Gastrocnemius medialis (tissue), 4 donors: ENCODE measurements around the gene ANKRD63.

Source experiments
- CTCF ChIP-seq, 5 experiments: fragments of 450-650 bp in 3 of 5; fragments of 200-600 bp in 2 of 5; sonication (generic) in 2 of 5; IDR thresholded peaks in 4 of 5; conservative IDR thresholded peaks in 1 of 5; 1 replicate in 4 of 5; 2 replicates in 1 of 5; pipeline ENCODE4 v1.5.1; 2016 to 2019; ENCODE audit warnings: antibody characterized with exemption in 5 of 5, mild to moderate bottlenecking in 3 of 5, moderate library complexity in 3 of 5
- POLR2A ChIP-seq, 2 donors: fragments of 450-650 bp; IDR thresholded peaks; one replicate each; pipeline ENCODE4 v1.6.1; 2017; ENCODE audit warnings: antibody characterized with exemption in 2 of 2, mild to moderate bottlenecking in 2 of 2, moderate library complexity in 2 of 2

GRCh38 chr15:40242213-40242599 lies 40.7 kb downstream of the ANKRD63 start:
- TF ChIP-seq CTCF (IDR thresholded peaks at IDR 0.05 in 4 of 5, conservative IDR thresholded peaks at IDR 0.05 in 1 of 5) = no peak
- no peak for TF ChIP-seq POLR2A (IDR thresholded peaks at IDR 0.05)
